ENCODE measurements around the gene POLDIP3. TPM values are rescaled to one million over a fixed set of nuclear protein-coding genes. Genes with fewer than 3 reads are reported as not detected.

The POLDIP3 gene
- total RNA-seq, 1 donor from 2014 or later: 15.4 TPM

GRCh38 chr22:42642806-42643633, 28.3 kb upstream of the POLDIP3 start:
- no peak for DNase-seq (ENCODE audit: low spot score)

- DNase-seq (ENCODE audit: low spot score): no peak
Measured at GRCh38 chr22:42641801-42642413, 27.2 kb upstream of the POLDIP3 start.

GRCh38 chr22:42639541-42640241, 25.0 kb upstream of the POLDIP3 start:
- DNase-seq (ENCODE audit: low spot score): no peak

GRCh38 chr22:42637555-42637954, 22.9 kb upstream of the POLDIP3 start:
- DNase-seq (ENCODE audit: low spot score): no peak

- no peak for DNase-seq (ENCODE audit: low spot score)
Measured at GRCh38 chr22:42636506-42636905, 21.8 kb upstream of the POLDIP3 start.

- DNase-seq (ENCODE audit: low spot score): peak; percentile 55
Measured at GRCh38 chr22:42635531-42635930, 20.8 kb upstream of the POLDIP3 start.

- no peak for DNase-seq (ENCODE audit: low spot score)
Measured at GRCh38 chr22:42633013-42633412, 18.3 kb upstream of the POLDIP3 start.

GRCh38 chr22:42632096-42632495, 17.4 kb upstream of the POLDIP3 start:
- DNase-seq (ENCODE audit: low spot score): no peak

GRCh38 chr22:42630901-42631602, 16.4 kb upstream of the POLDIP3 start:
- DNase-seq (ENCODE audit: low spot score): no peak

GRCh38 chr22:42630211-42630610, 15.5 kb upstream of the POLDIP3 start:
- no peak for DNase-seq (ENCODE audit: low spot score)

GRCh38 chr22:42627981-42628380, 13.3 kb upstream of the POLDIP3 start:
- no peak for DNase-seq (ENCODE audit: low spot score)

GRCh38 chr22:42626951-42627625, 12.4 kb upstream of the POLDIP3 start:
- no peak for DNase-seq (ENCODE audit: low spot score)

- no peak for DNase-seq (ENCODE audit: low spot score)
Measured at GRCh38 chr22:42626431-42626830, 11.7 kb upstream of the POLDIP3 start.

GRCh38 chr22:42625416-42625815, 10.7 kb upstream of the POLDIP3 start:
- no peak for DNase-seq (ENCODE audit: low spot score)

GRCh38 chr22:42624551-42625106, 9.9 kb upstream of the POLDIP3 start:
- DNase-seq (ENCODE audit: low spot score): no peak

GRCh38 chr22:42623756-42624441, 9.2 kb upstream of the POLDIP3 start:
- DNase-seq (ENCODE audit: low spot score): no peak

GRCh38 chr22:42623301-42623751, 8.6 kb upstream of the POLDIP3 start:
- no peak for DNase-seq (ENCODE audit: low spot score)

- DNase-seq (ENCODE audit: low spot score): no peak
Measured at GRCh38 chr22:42622061-42622710, 7.5 kb upstream of the POLDIP3 start.

- DNase-seq (ENCODE audit: low spot score): peak; percentile 63
Measured at GRCh38 chr22:42621505-42622002, 6.9 kb upstream of the POLDIP3 start.

GRCh38 chr22:42620084-42620483, 5.4 kb upstream of the POLDIP3 start:
- no peak for DNase-seq (ENCODE audit: low spot score)
